Measurements from ENCODE around the gene FBXW2.

Gene FBXW2

GRCh38 chr9:120792898-120793765 lies at the start of gene FBXW2:
TSS of gene FBXW2 (minus strand) at chr9:120793416. CDS start at chr9:120788258, 5,158 bp downstream.
- peak within 1 kb of the TSS; percentile 94 for H3K4me3 ChIP-seq (ENCODE audit: low read depth, low read length)
- H3K36me3 ChIP-seq (ENCODE audit: control insufficient read depth, insufficient read depth, low read length), result no peaks in the 10 kb centered on the region
- no peaks in the 10 kb centered on the region for H3K4me1 ChIP-seq (ENCODE audit: control insufficient read depth, insufficient read depth, low read length)
- peak within 1 kb of the TSS; percentile 96 for H3K9ac ChIP-seq (ENCODE audit: low read depth, low read length)
- H3K27me3 ChIP-seq (ENCODE audit: control insufficient read depth, insufficient read depth, low read length), result no peaks in the 10 kb centered on the region
- no peaks in the 10 kb centered on the region for H3K9me3 ChIP-seq (ENCODE audit: control insufficient read depth, insufficient read depth, low read length)

DNA sequence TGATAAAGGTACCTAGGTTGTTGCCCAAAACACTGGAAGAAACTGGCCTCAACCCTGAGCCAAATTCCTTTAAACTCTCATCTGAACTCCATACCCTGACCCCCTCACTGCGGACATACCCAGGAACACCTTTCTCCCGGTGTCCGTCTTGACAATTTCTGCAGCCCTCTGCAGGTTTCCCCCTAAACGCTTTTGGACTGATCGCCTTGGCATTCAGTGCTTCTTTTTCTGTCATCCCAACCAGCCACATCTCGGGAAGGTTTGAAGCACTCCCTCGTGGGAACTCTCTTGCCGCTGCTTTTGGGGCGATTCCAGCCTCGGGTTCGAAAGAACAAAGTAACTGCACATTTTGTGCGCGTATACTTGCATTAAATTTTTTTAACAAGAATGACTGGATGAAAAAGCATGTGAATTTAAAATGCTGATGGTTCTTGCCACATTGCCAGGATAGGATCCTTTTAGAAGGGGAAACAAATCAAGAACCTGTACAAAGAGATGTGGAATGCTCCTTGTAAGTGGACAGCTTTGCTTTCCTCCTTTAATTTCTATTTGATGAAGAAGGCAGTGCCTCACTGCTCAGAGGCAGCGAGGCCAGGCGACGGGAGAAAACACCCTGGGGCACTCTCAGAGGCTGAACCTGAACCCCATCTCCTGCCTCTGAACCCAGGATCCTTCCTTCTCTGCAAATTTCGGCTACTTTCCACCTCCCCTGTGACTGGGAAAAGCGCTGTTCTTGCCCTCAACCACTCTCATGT lies 48.9 kb upstream of the FBXW2 start:
- H3K4me1 ChIP-seq (ENCODE audit: control insufficient read depth, insufficient read depth, low read length), result peaks cover 12% of the 10 kb centered on the region
- peak overlapping the region; percentile 90 for H3K9ac ChIP-seq (ENCODE audit: low read depth, low read length)
- H3K36me3 ChIP-seq (ENCODE audit: control insufficient read depth, insufficient read depth, low read length), result no peaks in the 10 kb centered on the region
- H3K27me3 ChIP-seq (ENCODE audit: control insufficient read depth, insufficient read depth, low read length), result no peaks in the 10 kb centered on the region
- H3K4me3 ChIP-seq (ENCODE audit: low read depth, low read length), result peak overlapping the region; percentile 86
- no peaks in the 10 kb centered on the region for H3K9me3 ChIP-seq (ENCODE audit: control insufficient read depth, insufficient read depth, low read length)

DNA sequence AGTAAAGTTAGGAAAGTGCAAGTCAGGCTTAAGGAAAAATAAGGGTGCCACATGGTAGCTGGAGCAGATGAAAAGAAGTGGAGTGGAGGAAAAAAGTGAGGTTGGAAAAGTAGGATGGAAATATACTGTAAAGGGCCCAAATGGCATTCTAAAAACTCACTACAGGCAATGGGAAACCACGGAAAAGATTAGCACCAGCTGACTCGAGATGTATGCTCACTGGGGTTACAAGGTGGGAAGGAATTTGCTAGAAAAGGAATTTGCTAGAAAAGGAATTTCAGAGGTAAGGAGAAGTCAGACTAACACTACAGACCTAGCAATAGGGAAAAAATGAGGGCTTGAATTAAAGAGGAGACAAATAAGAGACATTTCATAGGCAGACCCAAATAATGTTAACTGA lies 45.9 kb upstream of the FBXW2 start:
- H3K9ac ChIP-seq (ENCODE audit: low read depth, low read length), result no peak overlapping the region
- H3K9me3 ChIP-seq (ENCODE audit: control insufficient read depth, insufficient read depth, low read length), result no peaks in the 10 kb centered on the region
- H3K4me3 ChIP-seq (ENCODE audit: low read depth, low read length), result no peak overlapping the region
- H3K36me3 ChIP-seq (ENCODE audit: control insufficient read depth, insufficient read depth, low read length), result no peaks in the 10 kb centered on the region
- H3K4me1 ChIP-seq (ENCODE audit: control insufficient read depth, insufficient read depth, low read length), result peaks cover 3% of the 10 kb centered on the region
- no peaks in the 10 kb centered on the region for H3K27me3 ChIP-seq (ENCODE audit: control insufficient read depth, insufficient read depth, low read length)

- H3K4me3 ChIP-seq (ENCODE audit: low read depth, low read length), result no peak overlapping the region
- no peaks in the 10 kb centered on the region for H3K9me3 ChIP-seq (ENCODE audit: control insufficient read depth, insufficient read depth, low read length)
- no peak overlapping the region for H3K9ac ChIP-seq (ENCODE audit: low read depth, low read length)
- peaks cover 8% of the 10 kb centered on the region for H3K4me1 ChIP-seq (ENCODE audit: control insufficient read depth, insufficient read depth, low read length)
- H3K27me3 ChIP-seq (ENCODE audit: control insufficient read depth, insufficient read depth, low read length), result no peaks in the 10 kb centered on the region
- H3K36me3 ChIP-seq (ENCODE audit: control insufficient read depth, insufficient read depth, low read length), result no peaks in the 10 kb centered on the region
Measured at GRCh38 chr9:120837921-120838320, 44.7 kb upstream of the FBXW2 start.

- Histone ChIP-seq H3K4me1 (ENCODE audit: control insufficient read depth, insufficient read depth, low read length) (peaks cover 5% of the 10 kb centered on the region), H3K27me3 (ENCODE audit: control insufficient read depth, insufficient read depth, low read length) (no peaks in the 10 kb centered on the region), H3K4me3 (ENCODE audit: low read depth, low read length) (no peak overlapping the region), H3K9ac (ENCODE audit: low read depth, low read length) (no peak overlapping the region), H3K9me3 (ENCODE audit: control insufficient read depth, insufficient read depth, low read length) (no peaks in the 10 kb centered on the region), H3K36me3 (ENCODE audit: control insufficient read depth, insufficient read depth, low read length) (no peaks in the 10 kb centered on the region)
Measured at GRCh38 chr9:120833325-120833724, 40.1 kb upstream of the FBXW2 start.

DNA sequence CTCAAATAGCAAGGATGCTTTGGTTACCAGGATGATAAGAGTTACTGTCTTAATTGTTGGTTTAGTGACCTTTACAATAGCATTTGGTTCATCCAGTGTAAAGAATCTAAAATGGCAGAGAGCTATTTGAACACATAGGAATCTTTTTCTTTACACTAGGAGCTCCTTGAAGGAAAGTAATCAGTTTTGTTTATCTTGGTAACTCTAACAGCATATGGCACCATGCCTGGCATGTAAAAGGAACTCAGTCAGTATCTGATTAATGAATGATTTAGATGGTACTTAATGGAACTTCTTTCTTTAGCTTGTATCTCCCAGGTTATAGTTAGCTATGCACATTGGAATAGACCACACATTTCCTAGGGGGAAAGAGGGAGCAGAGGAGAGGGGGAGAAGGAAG lies 39.6 kb upstream of the FBXW2 start:
- Histone ChIP-seq H3K4me1 (ENCODE audit: control insufficient read depth, insufficient read depth, low read length) (peaks cover 5% of the 10 kb centered on the region), H3K27me3 (ENCODE audit: control insufficient read depth, insufficient read depth, low read length) (no peaks in the 10 kb centered on the region), H3K36me3 (ENCODE audit: control insufficient read depth, insufficient read depth, low read length) (no peaks in the 10 kb centered on the region), H3K4me3 (ENCODE audit: low read depth, low read length) (no peak overlapping the region), H3K9ac (ENCODE audit: low read depth, low read length) (no peak overlapping the region), H3K9me3 (ENCODE audit: control insufficient read depth, insufficient read depth, low read length) (no peaks in the 10 kb centered on the region)

DNA sequence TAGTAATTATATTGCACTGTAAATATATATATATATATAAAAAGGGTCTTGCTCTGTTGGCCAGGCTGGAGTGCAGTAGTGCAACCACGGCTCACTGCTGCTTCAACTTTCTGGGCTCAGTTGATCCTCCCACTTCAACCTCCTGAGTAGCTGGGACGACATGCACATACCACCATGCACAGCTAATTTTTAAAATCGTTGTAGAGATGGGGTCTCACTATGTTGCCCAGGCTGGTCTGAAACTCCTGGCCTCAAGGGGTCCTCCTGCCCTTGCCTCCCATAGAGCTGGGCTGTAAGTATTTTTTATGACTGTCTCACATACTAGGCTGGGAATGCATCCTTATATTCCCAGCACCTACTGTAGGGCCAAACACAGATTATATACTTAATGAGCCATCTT lies 37.6 kb upstream of the FBXW2 start:
- H3K9me3 ChIP-seq (ENCODE audit: control insufficient read depth, insufficient read depth, low read length), result no peaks in the 10 kb centered on the region
- no peaks in the 10 kb centered on the region for H3K36me3 ChIP-seq (ENCODE audit: control insufficient read depth, insufficient read depth, low read length)
- no peak overlapping the region for H3K4me3 ChIP-seq (ENCODE audit: low read depth, low read length)

GRCh38 chr9:120830151-120830550 lies 36.9 kb upstream of the FBXW2 start:
- peaks cover 5% of the 10 kb centered on the region for H3K4me1 ChIP-seq (ENCODE audit: control insufficient read depth, insufficient read depth, low read length)
- no peaks in the 10 kb centered on the region for H3K9me3 ChIP-seq (ENCODE audit: control insufficient read depth, insufficient read depth, low read length)
- H3K36me3 ChIP-seq (ENCODE audit: control insufficient read depth, insufficient read depth, low read length), result no peaks in the 10 kb centered on the region
- no peak overlapping the region for H3K4me3 ChIP-seq (ENCODE audit: low read depth, low read length)
- no peak overlapping the region for H3K9ac ChIP-seq (ENCODE audit: low read depth, low read length)
- H3K27me3 ChIP-seq (ENCODE audit: control insufficient read depth, insufficient read depth, low read length), result no peaks in the 10 kb centered on the region

More for the DNA sequence above, 37.6 kb upstream of the FBXW2 start:
- peaks cover 5% of the 10 kb centered on the region for H3K4me1 ChIP-seq (ENCODE audit: control insufficient read depth, insufficient read depth, low read length)
- no peaks in the 10 kb centered on the region for H3K27me3 ChIP-seq (ENCODE audit: control insufficient read depth, insufficient read depth, low read length)
- H3K9ac ChIP-seq (ENCODE audit: low read depth, low read length), result no peak overlapping the region

GRCh38 chr9:120829650-120830049 lies 36.4 kb upstream of the FBXW2 start:
- Histone ChIP-seq H3K36me3 (ENCODE audit: control insufficient read depth, insufficient read depth, low read length) (no peaks in the 10 kb centered on the region), H3K4me3 (ENCODE audit: low read depth, low read length) (no peak overlapping the region), H3K4me1 (ENCODE audit: control insufficient read depth, insufficient read depth, low read length) (peaks cover 5% of the 10 kb centered on the region)

DNA sequence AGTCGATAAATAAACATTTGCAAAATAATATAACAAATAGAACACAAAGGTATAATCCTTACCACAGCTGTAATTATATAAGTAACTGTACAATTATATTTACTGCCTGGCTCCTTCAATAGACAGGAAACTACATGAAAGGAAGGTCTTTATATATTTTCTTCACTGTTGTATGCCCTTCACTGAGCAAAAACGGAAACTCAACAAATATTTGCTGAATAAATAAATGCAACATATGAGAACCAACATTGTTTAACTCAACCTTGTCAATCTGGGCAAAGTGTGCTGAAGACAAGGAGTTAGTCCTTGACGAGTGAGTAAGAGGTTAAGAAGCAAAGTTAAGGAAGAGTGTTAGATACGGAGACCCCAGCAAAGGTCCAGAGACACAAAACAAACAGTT lies 26.9 kb upstream of the FBXW2 start:
- H3K36me3 ChIP-seq (ENCODE audit: control insufficient read depth, insufficient read depth, low read length), result peaks cover 15% of the 10 kb centered on the region
- no peak overlapping the region for H3K9ac ChIP-seq (ENCODE audit: low read depth, low read length)
- no peaks in the 10 kb centered on the region for H3K9me3 ChIP-seq (ENCODE audit: control insufficient read depth, insufficient read depth, low read length)
- no peaks in the 10 kb centered on the region for H3K4me1 ChIP-seq (ENCODE audit: control insufficient read depth, insufficient read depth, low read length)
- no peaks in the 10 kb centered on the region for H3K27me3 ChIP-seq (ENCODE audit: control insufficient read depth, insufficient read depth, low read length)
- H3K4me3 ChIP-seq (ENCODE audit: low read depth, low read length), result no peak overlapping the region

More at GRCh38 chr9:120829650-120830049, 36.4 kb upstream of the FBXW2 start:
- Histone ChIP-seq H3K27me3 (ENCODE audit: control insufficient read depth, insufficient read depth, low read length) (no peaks in the 10 kb centered on the region), H3K9me3 (ENCODE audit: control insufficient read depth, insufficient read depth, low read length) (no peaks in the 10 kb centered on the region), H3K9ac (ENCODE audit: low read depth, low read length) (no peak overlapping the region)

GRCh38 chr9:120818595-120818994 lies 25.4 kb upstream of the FBXW2 start:
- Histone ChIP-seq H3K9ac (ENCODE audit: low read depth, low read length) (no peak overlapping the region), H3K4me3 (ENCODE audit: low read depth, low read length) (no peak overlapping the region), H3K4me1 (ENCODE audit: control insufficient read depth, insufficient read depth, low read length) (no peaks in the 10 kb centered on the region), H3K27me3 (ENCODE audit: control insufficient read depth, insufficient read depth, low read length) (no peaks in the 10 kb centered on the region), H3K9me3 (ENCODE audit: control insufficient read depth, insufficient read depth, low read length) (no peaks in the 10 kb centered on the region), H3K36me3 (ENCODE audit: control insufficient read depth, insufficient read depth, low read length) (peaks cover 15% of the 10 kb centered on the region)

DNA sequence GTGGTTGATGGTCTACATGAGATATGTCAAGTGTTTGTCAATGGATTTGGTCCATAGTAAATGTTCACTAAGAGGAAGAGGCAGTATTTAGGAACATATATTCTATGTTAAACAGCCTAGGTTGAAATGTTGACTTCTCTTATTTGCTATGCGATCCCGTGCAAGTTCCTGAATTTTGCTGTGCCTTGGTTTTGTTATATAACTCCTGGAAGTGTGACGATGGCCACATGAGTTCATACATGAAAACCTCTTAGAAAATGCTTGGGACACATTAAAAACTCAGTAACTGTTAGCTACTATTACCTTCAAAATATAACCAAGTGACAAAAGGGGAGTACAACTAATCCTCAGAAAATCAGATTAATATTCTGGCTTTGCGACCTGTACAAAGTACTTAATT lies 21.9 kb upstream of the FBXW2 start:
- no peak overlapping the region for H3K9ac ChIP-seq (ENCODE audit: low read depth, low read length)
- H3K4me1 ChIP-seq (ENCODE audit: control insufficient read depth, insufficient read depth, low read length), result no peaks in the 10 kb centered on the region
- no peaks in the 10 kb centered on the region for H3K9me3 ChIP-seq (ENCODE audit: control insufficient read depth, insufficient read depth, low read length)
- peaks cover 4% of the 10 kb centered on the region for H3K36me3 ChIP-seq (ENCODE audit: control insufficient read depth, insufficient read depth, low read length)
- no peak overlapping the region for H3K4me3 ChIP-seq (ENCODE audit: low read depth, low read length)
- H3K27me3 ChIP-seq (ENCODE audit: control insufficient read depth, insufficient read depth, low read length), result no peaks in the 10 kb centered on the region
